Naive thymus-derived CD8-positive, alpha-beta T cell (primary cell): Measurements from ENCODE around the gene RTN4RL1. TPM values are rescaled to one million over a fixed set of nuclear protein-coding genes. Genes with fewer than 3 reads are reported as not detected.

Experiments
- ATAC-seq, 2 donors: fragments of 150-1000 bp; cut with Tn5 transposase in 1 of 2; sonication (Bioruptor Pico), chemical (Tn5 transposase) in 1 of 2; 1 replicate in 1 of 2; 2 replicates in 1 of 2; pipeline ENCODE4 v1.10.0; 2021; ENCODE audit warnings: mild to moderate bottlenecking in 2 of 2, moderate library complexity in 2 of 2
- POLR2A ChIA-PET: fragments of 350-600 bp; sonication (Branson Sonifier 250); formaldehyde crosslinking; loops from one replicate; lab custom pipeline; 2021; ENCODE audit warnings: antibody characterized with exemption; lab: Charles Lee
- DNase-seq, 10 donors: peaks; one replicate each; pipeline versions ENCODE4 v3.0.0 to v3.0.0-alpha.2; 2020 to 2022
- H3K27ac Mint-ChIP-seq, 10 donors: one replicate each; pipeline ENCODE4 v1.8.0; 2020 to 2022; ENCODE audit warnings: mild to moderate bottlenecking in 10 of 10, mixed read lengths in 10 of 10, moderate library complexity in 4 of 10, inconsistent platforms in 1 of 10
- H3K27me3 Mint-ChIP-seq, 5 donors: one replicate each; pipeline ENCODE4 v1.8.0; 2021 to 2022; ENCODE audit warnings: mixed read lengths in 5 of 5
- H3K36me3 Mint-ChIP-seq, 3 donors: one replicate each; pipeline ENCODE4 v1.8.0; 2020 to 2022; ENCODE audit warnings: mixed read lengths in 3 of 3, mild to moderate bottlenecking in 2 of 3, inconsistent platforms in 1 of 3
- H3K4me1 Mint-ChIP-seq, 4 donors: one replicate each; pipeline ENCODE4 v1.8.0; 2021 to 2022; ENCODE audit warnings: mixed read lengths in 4 of 4
- H3K4me3 Mint-ChIP-seq, 10 donors: one replicate each; pipeline ENCODE4 v1.8.0; 2020 to 2022; ENCODE audit warnings: mild to moderate bottlenecking in 10 of 10, mixed read lengths in 10 of 10, moderate library complexity in 6 of 10, inconsistent platforms in 1 of 10
- H3K9me3 Mint-ChIP-seq, 9 donors: one replicate each; pipeline ENCODE4 v1.8.0; 2020 to 2022; ENCODE audit warnings: mixed read lengths in 9 of 9, mild to moderate bottlenecking in 3 of 9, inconsistent platforms in 1 of 9, moderate library complexity in 1 of 9
- polyA plus RNA-seq, 3 donors: library from polyadenylated mRNA; unstranded; fragments of 300-500 nt; fragmentation: Illumina TruSeq; gene quantifications; one replicate each; pipeline ENCODE4 v1.2.3, GENCODE V29; 2021
- total RNA-seq, 8 experiments: library from RNA in 2 of 8; stranded (reverse) in 2 of 8; gene quantifications; one replicate each; pipeline ENCODE4 v1.2.3 and lab custom pipeline; 2021 to 2026

The RTN4RL1 gene
- total and polyA plus RNA-seq, 5 experiments from 2014 or later = 0.25 to 0.57 (median 0.41) TPM

DNA sequence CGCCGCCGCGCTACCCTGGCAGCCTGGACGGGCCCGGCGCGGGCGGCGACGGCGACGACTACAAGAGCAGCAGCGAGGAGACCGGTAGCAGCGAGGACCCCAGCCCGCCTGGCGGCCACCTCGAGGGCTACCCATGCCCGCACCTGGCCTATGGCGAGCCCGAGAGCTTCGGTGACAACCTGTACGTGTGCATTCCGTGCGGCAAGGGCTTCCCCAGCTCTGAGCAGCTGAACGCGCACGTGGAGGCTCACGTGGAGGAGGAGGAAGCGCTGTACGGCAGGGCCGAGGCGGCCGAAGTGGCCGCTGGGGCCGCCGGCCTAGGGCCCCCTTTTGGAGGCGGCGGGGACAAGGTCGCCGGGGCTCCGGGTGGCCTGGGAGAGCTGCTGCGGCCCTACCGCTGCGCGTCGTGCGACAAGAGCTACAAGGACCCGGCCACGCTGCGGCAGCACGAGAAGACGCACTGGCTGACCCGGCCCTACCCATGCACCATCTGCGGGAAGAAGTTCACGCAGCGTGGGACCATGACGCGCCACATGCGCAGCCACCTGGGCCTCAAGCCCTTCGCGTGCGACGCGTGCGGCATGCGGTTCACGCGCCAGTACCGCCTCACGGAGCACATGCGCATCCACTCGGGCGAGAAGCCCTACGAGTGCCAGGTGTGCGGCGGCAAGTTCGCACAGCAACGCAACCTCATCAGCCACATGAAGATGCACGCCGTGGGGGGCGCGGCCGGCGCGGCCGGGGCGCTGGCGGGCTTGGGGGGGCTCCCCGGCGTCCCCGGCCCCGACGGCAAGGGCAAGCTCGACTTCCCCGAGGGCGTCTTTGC is 32.8 kb upstream of the RTN4RL1 start:
- POLR2A ChIA-PET = interaction anchor here (0.7 to 1.9 kb wide), 8 partner anchors 9 to 245 kb away, joined by 3 to 8 read pairs (median 4); partner anchors contain the start of genes SMG6 and SRR
- no peaks in the 10 kb centered on the region for H3K9me3 Mint-ChIP-seq

GRCh38 chr17:2057175-2057759 is 32.1 kb upstream of the RTN4RL1 start:
- Mint-ChIP-seq H3K9me3 (no peaks in the 10 kb centered on the region), H3K27ac (no peak overlapping the region), H3K36me3 (peaks cover 0 to 29% (median 21%) of the 10 kb centered on the region in 3 donors), H3K27me3 (peaks cover 0 to 31% (median 16%) of the 10 kb centered on the region in 5 donors), H3K4me3 (peak overlapping the region in 1 of 10 donors; percentile 39), H3K4me1 (peaks cover 14 to 37% (median 22%) of the 10 kb centered on the region in 4 donors)
- ATAC-seq = no peak
- DNase-seq = peak in 3 of 10 donors; percentile 23 to 62 (median 34)
- POLR2A ChIA-PET = interaction anchor here (0.6 to 1.9 kb wide), 10 partner anchors 9 to 345 kb away, joined by 3 to 8 read pairs (median 4); partner anchors contain the start of genes SMG6 and SRR

More for the DNA sequence above, 32.8 kb upstream of the RTN4RL1 start:
- peak in 4 of 10 donors; percentile 45 to 63 (median 54) for DNase-seq
- peaks cover 13 to 38% (median 20%) of the 10 kb centered on the region in 4 donors for H3K4me1 Mint-ChIP-seq
- H3K36me3 Mint-ChIP-seq = peaks cover 0 to 36% (median 27%) of the 10 kb centered on the region in 3 donors
- H3K4me3 Mint-ChIP-seq = peak overlapping the region in 7 of 10 donors; percentile 22 to 63 (median 39)
- no peak for ATAC-seq
- H3K27ac Mint-ChIP-seq = peak overlapping the region in 1 of 10 donors; percentile 33
- peaks cover 0 to 32% (median 16%) of the 10 kb centered on the region in 5 donors for H3K27me3 Mint-ChIP-seq

GRCh38 chr17:2056206-2057174 is 31.4 kb upstream of the RTN4RL1 start:
- ATAC-seq (peak; percentile 18 to 28), DNase-seq (peak in 8 of 10 donors; percentile 33 to 73 (median 52))
- peak overlapping the region in 5 of 10 donors; percentile 63 to 80 (median 66) for H3K27ac Mint-ChIP-seq
- no peaks in the 10 kb centered on the region for H3K9me3 Mint-ChIP-seq
- peaks cover 0 to 31% (median 17%) of the 10 kb centered on the region in 5 donors for H3K27me3 Mint-ChIP-seq
- POLR2A ChIA-PET = interaction anchor here (0.6 to 2.7 kb wide), 10 partner anchors 8 to 345 kb away, joined by 3 to 16 read pairs (median 4); partner anchors contain the start of genes SMG6 and SRR
- H3K4me3 Mint-ChIP-seq = peak overlapping the region; percentile 59 to 84 (median 74)
- H3K36me3 Mint-ChIP-seq = peaks cover 0 to 21% (median 14%) of the 10 kb centered on the region in 3 donors
- H3K4me1 Mint-ChIP-seq = peaks cover 20 to 42% (median 29%) of the 10 kb centered on the region in 4 donors

DNA sequence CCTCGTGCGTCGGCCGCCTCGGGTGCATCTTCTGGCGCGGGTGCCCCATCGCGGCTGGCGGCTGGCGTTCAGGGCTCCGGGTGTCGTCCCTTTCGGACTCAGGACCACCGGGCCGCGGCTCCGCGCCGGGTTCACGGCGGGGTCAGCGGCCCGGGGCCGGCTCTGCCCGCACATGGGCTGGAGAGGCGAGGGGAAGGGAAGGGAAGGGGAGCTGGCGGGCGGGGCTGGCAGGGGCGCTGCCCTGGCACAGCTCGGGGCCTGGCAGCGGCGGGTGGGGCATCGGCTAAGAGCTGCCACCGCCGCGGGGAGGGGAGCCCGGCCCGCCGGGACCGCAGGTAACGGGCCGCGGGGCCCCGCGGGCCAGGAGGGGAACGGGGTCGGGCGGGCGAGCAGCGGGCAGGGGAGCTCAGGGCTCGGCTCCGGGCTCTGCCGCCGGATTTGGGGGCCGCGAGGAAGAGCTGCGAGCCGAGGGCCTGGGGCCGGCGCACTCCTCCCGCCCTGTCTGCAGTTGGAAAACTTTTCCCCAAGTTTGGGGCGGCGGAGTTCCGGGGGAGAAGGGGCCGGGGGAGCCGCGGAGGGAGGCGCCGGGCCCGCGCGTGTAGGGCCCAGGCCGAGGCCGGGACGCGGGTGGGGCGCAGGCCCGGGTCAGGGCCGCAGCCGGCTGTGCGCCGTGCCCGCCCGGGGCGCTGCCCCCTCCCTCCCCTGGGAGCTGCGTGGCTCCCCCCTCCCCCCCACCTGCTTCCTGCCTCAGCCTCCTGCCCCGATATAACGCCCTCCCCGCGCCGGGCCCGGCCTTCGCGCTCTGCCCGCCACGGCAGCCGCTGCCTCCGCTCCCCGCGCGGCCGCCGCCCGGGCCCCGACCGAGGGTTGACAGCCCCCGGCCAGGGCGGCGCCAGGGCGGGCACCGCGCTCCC is 30.4 kb upstream of the RTN4RL1 start:
- DNase-seq (peak in 2 of 10 donors; percentile 30 to 66), ATAC-seq (peak in 1 of 2 donors; percentile 1)
- Mint-ChIP-seq H3K27me3 (peaks cover 0 to 26% (median 14%) of the 10 kb centered on the region in 5 donors), H3K4me1 (peaks cover 19 to 38% (median 31%) of the 10 kb centered on the region in 4 donors), H3K36me3 (peaks cover 0 to 12% (median 5%) of the 10 kb centered on the region in 3 donors), H3K4me3 (peak overlapping the region in 7 of 10 donors; percentile 33 to 79 (median 68)), H3K27ac (peak overlapping the region in 2 of 10 donors; percentile 63 to 80), H3K9me3 (no peaks in the 10 kb centered on the region)
- POLR2A ChIA-PET = interaction anchor here (0.6 to 2.7 kb wide), 9 partner anchors 35 to 227 kb away, joined by 3 to 16 read pairs (median 3); no protein-coding TSS in a partner anchor

GRCh38 chr17:2054512-2055291 is 29.6 kb upstream of the RTN4RL1 start, which contains the start of gene HIC1:
Gene HIC1, plus strand, starts transcription at chr17:2055103. Its CDS starts 1,588 bp downstream, at chr17:2056691.
- Mint-ChIP-seq H3K4me3 (peak within 1 kb of the TSS; percentile 72 to 86 (median 79)), H3K9me3 (no peaks in the 10 kb centered on the region), H3K27me3 (peaks cover 0 to 18% (median 9%) of the 10 kb centered on the region in 5 donors), H3K27ac (peak within 1 kb of the TSS in 9 of 10 donors; percentile 19 to 92 (median 81)), H3K36me3 (peaks cover 0 to 4% (median 0%) of the 10 kb centered on the region in 3 donors), H3K4me1 (peaks cover 18 to 34% (median 28%) of the 10 kb centered on the region in 4 donors)
- ATAC-seq = peak; percentile 56 to 60
- POLR2A ChIA-PET = interaction anchor here (0.6 to 2.7 kb wide), 10 partner anchors 36 to 299 kb away, joined by 3 to 16 read pairs (median 4); no protein-coding TSS in a partner anchor
- DNase-seq = peak; percentile 54 to 85 (median 78)

DNA sequence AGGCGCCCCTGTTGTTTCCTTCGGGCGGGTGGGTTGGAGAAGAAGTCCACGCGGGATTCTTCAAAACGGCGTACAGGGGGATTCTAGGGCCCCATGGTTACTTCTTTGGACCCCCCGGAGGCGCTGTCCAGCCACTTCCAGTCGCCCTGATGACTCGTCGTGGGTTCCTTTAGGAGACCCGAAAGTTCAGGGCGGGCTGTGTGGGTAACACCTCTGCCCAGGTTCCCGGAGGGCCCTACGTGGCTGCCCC is 29.1 kb upstream of the RTN4RL1 start:
- peaks cover 14 to 34% (median 27%) of the 10 kb centered on the region in 4 donors for H3K4me1 Mint-ChIP-seq
- H3K36me3 Mint-ChIP-seq = no peaks in the 10 kb centered on the region
- H3K27me3 Mint-ChIP-seq = peaks cover 0 to 15% (median 5%) of the 10 kb centered on the region in 5 donors
- H3K4me3 Mint-ChIP-seq = peak overlapping the region; percentile 72 to 86 (median 79)
- peak in 1 of 2 donors; percentile 0 for ATAC-seq
- H3K9me3 Mint-ChIP-seq = no peaks in the 10 kb centered on the region
- H3K27ac Mint-ChIP-seq = peak overlapping the region in 8 of 10 donors; percentile 41 to 92 (median 84)
- POLR2A ChIA-PET = interaction anchor here (0.6 to 2.7 kb wide), 7 partner anchors 182 to 299 kb away, joined by 3 to 16 read pairs (median 4); no protein-coding TSS in a partner anchor
- peak in 1 of 10 donors; percentile 52 for DNase-seq

GRCh38 chr17:2053380-2054261 is 28.5 kb upstream of the RTN4RL1 start:
- DNase-seq = peak; percentile 66 to 87 (median 72)
- Mint-ChIP-seq H3K27ac (peak overlapping the region; percentile 19 to 92 (median 85)), H3K9me3 (no peaks in the 10 kb centered on the region), H3K27me3 (peaks cover 0 to 15% (median 5%) of the 10 kb centered on the region in 5 donors), H3K4me1 (peaks cover 14 to 35% (median 31%) of the 10 kb centered on the region in 4 donors), H3K36me3 (no peaks in the 10 kb centered on the region), H3K4me3 (peak overlapping the region; percentile 72 to 86 (median 79))
- peak; percentile 32 to 36 for ATAC-seq
- POLR2A ChIA-PET = interaction anchor here (0.7 to 1.7 kb wide), 6 partner anchors 11 to 319 kb away, joined by 3 to 9 read pairs (median 4); partner anchors contain the start of gene OVCA2

DNA sequence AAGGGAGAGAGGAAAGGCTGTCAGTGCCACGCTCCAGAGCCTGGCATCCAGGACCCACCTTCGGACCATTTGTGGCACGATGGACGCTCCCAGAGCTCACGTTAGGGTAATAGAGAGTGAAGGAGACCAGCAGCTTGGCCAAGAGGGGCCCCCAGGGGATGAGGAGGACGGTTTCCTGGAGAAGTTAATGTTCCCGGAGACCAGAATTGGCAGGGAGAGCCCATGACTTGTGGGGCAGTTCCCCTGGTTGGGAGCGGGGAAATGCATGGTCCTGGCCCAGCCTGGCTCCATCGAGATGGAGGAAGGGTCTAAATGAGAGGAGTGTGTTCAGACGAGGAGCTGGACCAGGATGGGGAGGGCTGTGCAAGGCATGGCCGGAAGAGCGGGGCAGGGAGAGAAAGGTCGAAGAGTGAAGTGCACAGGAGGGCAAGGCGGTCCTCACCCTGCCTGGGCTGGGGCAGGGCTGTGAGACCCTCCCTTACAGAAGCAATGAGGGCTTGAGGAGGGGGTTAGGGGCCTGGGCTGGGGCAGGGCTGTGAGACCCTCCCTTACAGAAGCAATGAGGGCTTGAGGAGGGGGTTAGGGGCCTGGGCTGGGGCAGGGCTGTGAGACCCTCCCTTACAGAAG is 26.9 kb upstream of the RTN4RL1 start:
- Mint-ChIP-seq H3K27me3 (peaks cover 0 to 12% (median 5%) of the 10 kb centered on the region in 5 donors), H3K9me3 (no peaks in the 10 kb centered on the region), H3K36me3 (no peaks in the 10 kb centered on the region), H3K4me1 (peaks cover 14 to 35% (median 31%) of the 10 kb centered on the region in 4 donors), H3K4me3 (peak overlapping the region; percentile 8 to 71 (median 54)), H3K27ac (peak overlapping the region in 8 of 10 donors; percentile 16 to 91 (median 61))
- ATAC-seq (no peak), DNase-seq (no peak)
- POLR2A ChIA-PET = interaction anchor here (0.6 to 1.9 kb wide), 5 partner anchors 11 to 855 kb away, joined by 3 to 5 read pairs (median 4); partner anchors contain the start of gene OVCA2
